Measurements from ENCODE around the gene HPS4. TPM values are rescaled to one million over a fixed set of nuclear protein-coding genes. Genes with fewer than 3 reads are reported as not detected.

Gene HPS4
- total RNA-seq, 2 experiments from 2014 or later: 77.4 to 89.6 TPM

DNA sequence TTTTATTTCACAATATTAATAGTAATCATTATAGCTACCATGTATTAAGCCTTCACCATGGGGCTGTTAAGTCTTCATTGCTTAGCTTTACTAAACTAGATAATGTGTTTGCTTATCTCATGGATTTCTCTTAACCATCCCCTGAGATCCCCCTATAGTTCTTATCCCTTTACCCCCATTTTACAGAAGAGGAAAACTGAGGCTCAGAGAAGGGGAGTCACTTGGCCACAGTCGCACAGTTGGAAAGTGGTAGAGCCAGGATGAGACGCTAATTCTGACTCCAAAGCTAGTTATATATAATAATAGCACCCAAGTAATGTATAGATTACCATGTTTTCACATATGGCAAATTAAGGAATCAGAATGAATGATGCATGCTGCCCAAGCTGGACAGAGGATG, 38.4 kb upstream of the HPS4 start:
- CTCF ChIA-PET (ENCODE audit: unreplicated experiment): no interaction called here
- Histone ChIP-seq H3K9me3 (ENCODE audit: low read length) (no peaks in the 10 kb centered on the region), H3K27ac (ENCODE audit: low read depth, low read length, poor library complexity, severe bottlenecking) (no peak overlapping the region), H3K9me2 (ENCODE audit: insufficient read depth, low read length) (no peaks in the 10 kb centered on the region), H2AFZ (ENCODE audit: low read length) (no peak overlapping the region), H4K20me1 (ENCODE audit: insufficient read depth, low read length) (no peaks in the 10 kb centered on the region), H3K4me1 (ENCODE audit: insufficient read depth, low read length, poor library complexity, severe bottlenecking) (peaks cover 11% of the 10 kb centered on the region), H3K4me2 (ENCODE audit: low read length) (no peak overlapping the region), H3K4me3 (ENCODE audit: low read depth, low read length, poor library complexity, severe bottlenecking) (no peak overlapping the region), H3K36me3 (ENCODE audit: insufficient read depth, low read length) (peaks cover 11% of the 10 kb centered on the region; the same call in 1 of the 2 replicates), H3K79me2 (ENCODE audit: insufficient read depth, low read depth, low read length) (no peaks in the 10 kb centered on the region)
- no peak for TF ChIP-seq EZH2phosphoT487 (IDR thresholded peaks at IDR 0.05; ENCODE audit: borderline replicate concordance, low read depth, low read length)
- TF ChIP-seq, protein P1, sequence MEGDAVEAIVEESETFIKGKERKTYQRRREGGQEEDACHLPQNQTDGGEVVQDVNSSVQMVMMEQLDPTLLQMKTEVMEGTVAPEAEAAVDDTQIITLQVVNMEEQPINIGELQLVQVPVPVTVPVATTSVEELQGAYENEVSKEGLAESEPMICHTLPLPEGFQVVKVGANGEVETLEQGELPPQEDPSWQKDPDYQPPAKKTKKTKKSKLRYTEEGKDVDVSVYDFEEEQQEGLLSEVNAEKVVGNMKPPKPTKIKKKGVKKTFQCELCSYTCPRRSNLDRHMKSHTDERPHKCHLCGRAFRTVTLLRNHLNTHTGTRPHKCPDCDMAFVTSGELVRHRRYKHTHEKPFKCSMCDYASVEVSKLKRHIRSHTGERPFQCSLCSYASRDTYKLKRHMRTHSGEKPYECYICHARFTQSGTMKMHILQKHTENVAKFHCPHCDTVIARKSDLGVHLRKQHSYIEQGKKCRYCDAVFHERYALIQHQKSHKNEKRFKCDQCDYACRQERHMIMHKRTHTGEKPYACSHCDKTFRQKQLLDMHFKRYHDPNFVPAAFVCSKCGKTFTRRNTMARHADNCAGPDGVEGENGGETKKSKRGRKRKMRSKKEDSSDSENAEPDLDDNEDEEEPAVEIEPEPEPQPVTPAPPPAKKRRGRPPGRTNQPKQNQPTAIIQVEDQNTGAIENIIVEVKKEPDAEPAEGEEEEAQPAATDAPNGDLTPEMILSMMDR (conservative IDR thresholded peaks at IDR 0.05; ENCODE audit: low read length): no peak
- intact Hi-C loops (cut with micrococcal nuclease; ENCODE audit: unreplicated experiment): no loop called here
- POLR2A ChIA-PET: interaction anchor here (1.1 kb wide), 1 partner anchor 14 kb away, joined by 3 read pairs; no protein-coding TSS in a partner anchor
- BruUV-seq (replicated peaks): no TSS peak
- DNase-seq (ENCODE audit: low spot score): no peak

DNA sequence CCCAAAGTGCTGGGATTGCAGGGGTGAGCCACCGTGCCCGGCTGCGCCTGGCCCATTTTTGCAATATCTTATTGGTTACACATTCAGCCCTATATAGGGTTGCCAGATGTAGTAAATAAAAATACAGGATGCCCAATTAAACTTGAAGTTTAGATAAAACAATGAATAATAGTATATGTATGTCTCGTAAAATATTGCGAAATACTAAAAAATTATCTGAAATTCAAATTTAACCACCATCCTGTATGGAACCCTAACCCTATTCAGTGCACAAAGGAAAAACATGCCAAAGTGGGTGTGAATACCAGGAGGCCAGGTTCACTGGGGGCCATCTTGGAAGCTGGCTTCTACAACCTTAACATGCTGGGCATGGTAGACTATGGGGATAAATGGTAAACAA, 33.8 kb upstream of the HPS4 start:
- TF ChIP-seq, protein P1 (conservative IDR thresholded peaks at IDR 0.05; ENCODE audit: low read length): no peak
- no peak for TF ChIP-seq EZH2phosphoT487 (IDR thresholded peaks at IDR 0.05; ENCODE audit: borderline replicate concordance, low read depth, low read length)
- Histone ChIP-seq H3K36me3 (ENCODE audit: insufficient read depth, low read length) (no peaks in the 10 kb centered on the region), H2AFZ (ENCODE audit: low read length) (no peak overlapping the region), H3K27ac (ENCODE audit: low read depth, low read length, poor library complexity, severe bottlenecking) (no peak overlapping the region), H4K20me1 (ENCODE audit: insufficient read depth, low read length) (no peaks in the 10 kb centered on the region), H3K4me2 (ENCODE audit: low read length) (no peak overlapping the region), H3K4me1 (ENCODE audit: insufficient read depth, low read length, poor library complexity, severe bottlenecking) (peaks cover 23% of the 10 kb centered on the region), H3K9me2 (ENCODE audit: insufficient read depth, low read length) (no peaks in the 10 kb centered on the region), H3K4me3 (ENCODE audit: low read depth, low read length, poor library complexity, severe bottlenecking) (no peak overlapping the region), H3K79me2 (ENCODE audit: insufficient read depth, low read depth, low read length) (peaks cover 16% of the 10 kb centered on the region), H3K9me3 (ENCODE audit: low read length) (no peaks in the 10 kb centered on the region)
- intact Hi-C loops (cut with micrococcal nuclease; ENCODE audit: unreplicated experiment): no loop called here
- no TSS peak for BruUV-seq (replicated peaks)
- CTCF ChIA-PET (ENCODE audit: unreplicated experiment): interaction anchor here (0.6 kb wide), 1 partner anchor 23 kb away, joined by 3 read pairs; no protein-coding TSS in a partner anchor
- POLR2A ChIA-PET: no interaction called here
- DNase-seq (ENCODE audit: low spot score): no peak

DNA sequence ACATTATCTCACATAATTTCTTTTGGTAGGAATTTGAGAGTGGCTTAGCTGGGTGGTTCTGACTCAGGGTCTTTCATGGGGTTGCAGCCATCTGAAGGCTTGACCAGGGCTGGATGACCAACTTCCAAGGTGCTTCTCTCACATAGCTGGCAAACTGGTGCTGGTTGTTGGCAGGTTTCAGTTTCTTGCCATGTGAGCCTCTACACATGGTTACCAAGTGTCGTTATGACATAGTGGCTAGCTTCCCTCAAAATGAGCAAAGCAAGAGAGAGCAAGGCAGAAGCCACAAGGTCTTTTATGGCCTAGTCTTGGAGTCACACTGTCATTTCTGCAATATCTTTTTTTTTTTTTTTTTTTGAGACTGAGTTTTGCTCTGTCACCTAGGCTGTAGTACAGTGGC, 32.9 kb upstream of the HPS4 start:
- H3K9me3 ChIP-seq (ENCODE audit: low read length): no peaks in the 10 kb centered on the region
- H3K4me2 ChIP-seq (ENCODE audit: low read length): no peak overlapping the region
- intact Hi-C loops (cut with micrococcal nuclease; ENCODE audit: unreplicated experiment): no loop called here
- no peak overlapping the region for H2AFZ ChIP-seq (ENCODE audit: low read length)
- no peak for DNase-seq (ENCODE audit: low spot score)
- no peaks in the 10 kb centered on the region for H3K36me3 ChIP-seq (ENCODE audit: insufficient read depth, low read length)
- H3K79me2 ChIP-seq (ENCODE audit: insufficient read depth, low read depth, low read length): peaks cover 24% of the 10 kb centered on the region
- peaks cover 25% of the 10 kb centered on the region for H3K4me1 ChIP-seq (ENCODE audit: insufficient read depth, low read length, poor library complexity, severe bottlenecking)
- no peak overlapping the region for H3K27ac ChIP-seq (ENCODE audit: low read depth, low read length, poor library complexity, severe bottlenecking)
- TF ChIP-seq, protein P1 (conservative IDR thresholded peaks at IDR 0.05; ENCODE audit: low read length): no peak
- no peak for TF ChIP-seq EZH2phosphoT487 (IDR thresholded peaks at IDR 0.05; ENCODE audit: borderline replicate concordance, low read depth, low read length)
- no TSS peak for BruUV-seq (replicated peaks)
- CTCF ChIA-PET (ENCODE audit: unreplicated experiment): interaction anchor here (0.6 kb wide), 1 partner anchor 947 kb away, joined by 3 read pairs; no protein-coding TSS in a partner anchor
- no peaks in the 10 kb centered on the region; the same call in 1 of the 2 replicates for H4K20me1 ChIP-seq (ENCODE audit: insufficient read depth, low read length)
- no peak overlapping the region for H3K4me3 ChIP-seq (ENCODE audit: low read depth, low read length, poor library complexity, severe bottlenecking)
- POLR2A ChIA-PET: interaction anchor here (0.7 to 1.0 kb wide), 2 partner anchors 16 to 18 kb away, joined by 3 to 5 read pairs; no protein-coding TSS in a partner anchor
- H3K9me2 ChIP-seq (ENCODE audit: insufficient read depth, low read length): no peaks in the 10 kb centered on the region
